PC-3 (cell line): Measurements from ENCODE around the gene BPIFB2.

Source experiments
- EZH2 ChIP-seq: fragments of 300-600 bp; sonication (generic); IDR thresholded peaks from one replicate; pipeline ENCODE4 v1.6.1; 2017; ENCODE audit warnings: antibody characterized with exemption, mild to moderate bottlenecking, low read length; ENCODE audit not compliant: unreplicated experiment
- EZH2phosphoT487 ChIP-seq: fragments of 300-600 bp; sonication (generic); IDR thresholded peaks from 2 replicates; pipeline ENCODE4 v1.6.1; 2018; ENCODE audit warnings: mild to moderate bottlenecking, antibody characterized with exemption, low read length, borderline replicate concordance
- TF ChIP-seq, protein P1 (sequence below): fragments of 300-600 bp; sonication (generic); conservative IDR thresholded peaks from 2 replicates; pipeline ENCODE4 v1.5.1; 2017; ENCODE audit warnings: antibody characterized with exemption, low read depth, mild to moderate bottlenecking, low read length

DNA sequence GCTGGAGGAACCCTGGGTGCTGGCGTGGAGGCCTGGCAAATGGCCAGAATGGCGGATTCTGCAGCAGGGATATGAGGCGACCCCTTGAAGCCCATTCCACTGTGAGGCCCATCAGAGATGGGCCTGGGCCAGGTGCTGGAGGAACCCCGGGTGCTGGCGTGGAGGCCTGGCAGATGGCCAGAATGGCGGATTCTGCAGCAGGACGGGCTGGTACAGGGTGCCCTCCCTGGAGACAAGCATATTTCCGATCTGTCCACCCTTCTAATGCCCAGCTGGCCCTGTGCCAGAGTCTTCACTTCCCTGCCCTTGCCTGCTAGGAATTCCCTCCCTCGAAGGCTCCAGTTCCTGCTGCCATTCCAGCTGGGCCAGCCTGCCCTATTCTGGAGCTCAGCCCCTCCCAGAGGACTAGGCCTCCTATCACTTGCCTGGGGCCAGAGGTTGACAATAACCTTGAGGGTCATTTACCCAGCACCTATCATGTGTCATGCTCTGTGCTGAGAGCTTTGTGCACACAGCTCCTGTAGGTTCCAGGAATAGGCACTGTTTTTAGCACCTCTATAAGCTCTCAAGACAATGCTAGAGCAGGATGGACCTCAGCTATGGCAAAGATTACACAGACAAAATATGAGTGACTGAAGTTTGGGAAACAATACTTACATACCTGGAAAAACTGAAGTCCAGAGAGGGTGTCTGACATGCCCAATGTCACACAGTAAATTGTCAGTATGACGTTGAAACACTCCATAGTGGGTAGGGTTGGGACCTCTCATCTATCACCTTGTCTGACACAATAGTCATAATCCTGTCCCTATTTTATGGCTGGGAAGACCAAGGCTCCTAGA is 24.7 kb upstream of the BPIFB2 start:
- TF ChIP-seq, protein P1, sequence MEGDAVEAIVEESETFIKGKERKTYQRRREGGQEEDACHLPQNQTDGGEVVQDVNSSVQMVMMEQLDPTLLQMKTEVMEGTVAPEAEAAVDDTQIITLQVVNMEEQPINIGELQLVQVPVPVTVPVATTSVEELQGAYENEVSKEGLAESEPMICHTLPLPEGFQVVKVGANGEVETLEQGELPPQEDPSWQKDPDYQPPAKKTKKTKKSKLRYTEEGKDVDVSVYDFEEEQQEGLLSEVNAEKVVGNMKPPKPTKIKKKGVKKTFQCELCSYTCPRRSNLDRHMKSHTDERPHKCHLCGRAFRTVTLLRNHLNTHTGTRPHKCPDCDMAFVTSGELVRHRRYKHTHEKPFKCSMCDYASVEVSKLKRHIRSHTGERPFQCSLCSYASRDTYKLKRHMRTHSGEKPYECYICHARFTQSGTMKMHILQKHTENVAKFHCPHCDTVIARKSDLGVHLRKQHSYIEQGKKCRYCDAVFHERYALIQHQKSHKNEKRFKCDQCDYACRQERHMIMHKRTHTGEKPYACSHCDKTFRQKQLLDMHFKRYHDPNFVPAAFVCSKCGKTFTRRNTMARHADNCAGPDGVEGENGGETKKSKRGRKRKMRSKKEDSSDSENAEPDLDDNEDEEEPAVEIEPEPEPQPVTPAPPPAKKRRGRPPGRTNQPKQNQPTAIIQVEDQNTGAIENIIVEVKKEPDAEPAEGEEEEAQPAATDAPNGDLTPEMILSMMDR, result no peak
- TF ChIP-seq EZH2 (no peak), EZH2phosphoT487 (no peak)
